GM23248 (cell line): ENCODE data around the gene RIMS1.

Experiments used
- EZH2 ChIP-seq: fragments of 200-600 bp; sonication (generic); IDR thresholded peaks from 2 replicates; pipeline ENCODE4 v1.6.1; 2018; ENCODE audit warnings: antibody characterized with exemption, mild to moderate bottlenecking; ENCODE audit not compliant: insufficient read depth, poor library complexity, severe bottlenecking
- EZH2phosphoT487 ChIP-seq: fragments of 200-600 bp; sonication (generic); IDR thresholded peaks from 2 replicates; pipeline ENCODE4 v1.6.1; 2018; ENCODE audit warnings: antibody characterized with exemption, moderate library complexity, mild to moderate bottlenecking, low read depth; ENCODE audit not compliant: insufficient read depth

DNA sequence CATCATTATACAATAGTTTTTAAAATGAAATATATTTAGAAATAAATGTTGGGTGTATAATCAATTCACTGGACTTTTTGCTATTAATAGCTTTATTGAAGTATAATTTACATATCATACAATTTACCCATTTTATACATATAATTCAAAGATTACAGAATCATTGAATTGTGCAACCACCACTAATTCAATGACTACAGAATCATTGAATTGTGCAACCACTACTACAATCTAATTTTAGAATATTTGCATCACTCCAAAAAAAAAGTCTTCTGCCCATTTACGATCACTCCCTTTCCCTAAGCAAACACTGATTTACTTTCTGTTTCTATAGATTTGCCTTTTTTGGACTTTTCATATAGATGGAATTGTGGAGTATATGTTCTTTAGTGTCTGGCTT is 35.1 kb upstream of the RIMS1 start:
- TF ChIP-seq EZH2 (no peak), EZH2phosphoT487 (no peak)
